SK-N-MC (cell line): ENCODE results near the gene TAF11L5.
"Not testable (repeated sequence)": the region's sequence is repeated elsewhere in the genome, so short reads cannot be mapped to it uniquely, and the experiment has no call there.

Source experiments
- DNase-seq: peaks from one replicate; pipeline ENCODE4 v3.0.0-alpha.2; 2011; ENCODE audit warnings: low read depth, low spot score
- H3K27ac ChIP-seq: fragments of 200-600 bp; sonication (generic); 2 replicates; pipeline ENCODE4 v1.5.1; 2016; ENCODE audit warnings: mixed run types
- H3K36me3 ChIP-seq: fragments of 200-600 bp; sonication (generic); 2 replicates; pipeline ENCODE4 v1.6.1; 2017; ENCODE audit warnings: antibody characterized with exemption, low read length, mixed read lengths; ENCODE audit not compliant: insufficient read depth
- H3K4me3 ChIP-seq: fragments of 200-600 bp; sonication (generic); 2 replicates; pipeline ENCODE4 v1.5.1; 2016
- H3K9ac ChIP-seq: fragments of 200-600 bp; sonication (generic); 2 replicates; pipeline ENCODE4 v1.8.0; 2017; ENCODE audit warnings: mixed run types, mixed read lengths; ENCODE audit not compliant: insufficient read length
- H3K9me3 ChIP-seq: fragments of 200-600 bp; sonication (generic); 2 replicates; pipeline ENCODE4 v1.6.1; 2017; ENCODE audit warnings: low read depth, mild to moderate bottlenecking, antibody characterized with exemption, low read length, moderate library complexity, mixed read lengths
- EZH2 ChIP-seq: fragments of 200-600 bp; sonication (generic); IDR thresholded peaks from one replicate; pipeline ENCODE4 v1.6.1; 2017; ENCODE audit warnings: antibody characterized with exemption
- FOXP2 ChIP-seq: optimal IDR thresholded peaks from 2 replicates; pipeline ENCODE3; 2011; ENCODE audit warnings: mild to moderate bottlenecking, moderate library complexity; ENCODE audit not compliant: insufficient read depth; ENCODE audit errors: extremely low read length, control extremely low read depth
- POLR2AphosphoS5 ChIP-seq: IDR thresholded peaks from 2 replicates; pipeline ENCODE4 v1.6.1; 2012; ENCODE audit warnings: mild to moderate bottlenecking, low read depth, low read length, borderline replicate concordance

TAF11L5 gene

DNA sequence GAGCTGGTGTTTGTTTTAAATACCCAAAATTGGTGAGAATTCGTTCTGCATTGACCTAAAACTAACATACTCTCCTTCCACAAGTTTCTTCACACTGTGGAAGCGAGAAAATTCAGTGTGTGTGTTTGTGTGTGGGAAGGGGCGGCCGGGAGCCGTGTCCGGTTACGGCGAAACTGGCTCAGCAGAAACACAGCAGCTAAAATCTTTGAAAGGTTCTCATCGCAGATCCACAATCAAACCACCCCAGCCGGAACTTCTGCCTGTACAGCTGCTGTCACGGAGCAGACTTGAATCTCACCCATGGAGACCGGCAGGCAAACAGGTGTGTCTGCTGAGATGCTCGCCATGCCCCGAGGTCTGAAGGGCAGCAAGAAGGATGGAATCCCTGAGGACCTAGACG, at the start of gene TAF11L5:
TAF11L5 (plus strand) TSS at position 301 of the 400 bp plus-strand sequence.
- not testable (repeated sequence) for H3K9ac ChIP-seq, H3K4me3 ChIP-seq, H3K36me3 ChIP-seq, H3K27ac ChIP-seq, H3K9me3 ChIP-seq, DNase-seq

DNA sequence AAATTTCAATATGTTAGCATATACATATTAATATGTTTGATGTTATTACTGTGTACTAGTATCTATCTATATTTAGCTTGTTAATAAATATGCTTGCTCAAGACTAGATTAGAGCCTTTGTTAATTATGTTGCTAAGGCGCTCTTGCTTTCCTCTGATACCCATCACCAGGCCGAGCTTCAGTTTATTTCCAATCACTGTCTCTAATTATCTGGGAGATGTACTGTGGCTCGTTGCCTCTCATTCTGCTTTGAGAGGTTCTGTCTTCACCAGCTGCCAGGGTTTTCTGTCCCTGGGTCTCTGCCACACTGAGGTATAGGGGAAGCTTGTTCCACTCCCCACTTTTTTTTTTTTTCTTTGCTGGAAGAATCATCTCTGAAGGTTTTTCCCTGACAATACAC, 48.0 kb upstream of the TAF11L5 start:
- H3K36me3 ChIP-seq, result no peaks in the 10 kb centered on the region
- no peak for DNase-seq
- no peaks in the 10 kb centered on the region for H3K9me3 ChIP-seq
- TF ChIP-seq EZH2 (no peak), POLR2AphosphoS5 (no peak), FOXP2 (no peak)
- no peak overlapping the region for H3K9ac ChIP-seq
- no peak overlapping the region for H3K4me3 ChIP-seq
- no peak overlapping the region for H3K27ac ChIP-seq

DNA sequence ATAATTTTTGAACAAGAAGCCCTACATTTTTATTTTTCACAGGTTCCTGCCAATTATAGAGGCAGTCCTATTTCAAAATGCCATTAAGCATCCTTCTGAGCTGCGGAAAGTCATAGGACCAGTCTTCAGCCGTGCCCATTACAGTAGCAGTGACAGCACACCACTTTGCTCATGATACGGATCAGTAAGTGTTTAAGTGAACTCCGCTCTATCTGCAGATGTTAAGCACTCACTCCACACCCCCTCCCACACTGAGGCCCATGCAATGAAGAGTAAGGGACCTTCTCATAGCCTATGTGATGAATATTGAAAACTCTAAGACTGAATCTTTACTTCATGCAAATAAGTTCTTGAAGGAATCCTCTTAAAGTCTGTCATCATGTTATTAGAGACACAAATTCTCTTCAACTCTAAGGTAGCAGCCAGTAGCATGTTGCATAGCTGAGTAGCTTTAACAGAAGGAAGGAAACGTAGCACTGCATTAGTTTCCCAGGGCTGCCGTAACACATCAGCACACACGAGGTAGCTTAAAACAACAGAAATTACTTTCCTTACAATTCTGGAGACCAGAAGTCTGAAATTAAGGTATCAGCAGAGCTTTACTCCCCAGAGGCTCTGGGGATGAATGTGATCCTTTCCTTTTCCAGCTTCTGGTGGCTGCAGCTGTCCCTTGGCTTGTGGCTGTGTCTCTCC, 47.3 kb upstream of the TAF11L5 start:
- DNase-seq, result no peak
- TF ChIP-seq FOXP2 (no peak), EZH2 (no peak), POLR2AphosphoS5 (no peak)
- Histone ChIP-seq H3K9ac (no peak overlapping the region), H3K9me3 (no peaks in the 10 kb centered on the region), H3K4me3 (no peak overlapping the region), H3K36me3 (no peaks in the 10 kb centered on the region), H3K27ac (no peak overlapping the region)

DNA sequence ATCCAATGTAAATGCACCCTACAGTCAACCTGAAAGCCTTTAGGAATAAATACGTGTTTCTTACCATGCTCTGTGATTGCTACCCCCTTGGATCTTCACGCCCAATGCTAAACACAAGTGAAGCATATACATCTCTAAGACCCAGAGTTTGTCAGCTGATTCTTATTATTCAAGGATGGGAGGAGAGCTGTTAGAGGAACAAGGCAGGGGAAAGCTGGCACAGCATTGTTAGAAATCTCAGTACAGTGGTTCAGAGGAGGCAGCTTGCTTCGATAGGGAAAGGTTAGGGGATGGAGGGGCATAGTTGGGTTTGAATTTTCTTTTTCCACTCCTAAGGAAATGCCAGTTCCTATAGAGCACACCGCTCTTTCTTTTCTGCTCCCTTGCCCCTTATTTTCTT, 43.7 kb upstream of the TAF11L5 start:
- Histone ChIP-seq H3K36me3 (no peaks in the 10 kb centered on the region), H3K27ac (no peak overlapping the region), H3K4me3 (no peak overlapping the region), H3K9ac (no peak overlapping the region), H3K9me3 (no peaks in the 10 kb centered on the region)
- TF ChIP-seq FOXP2 (no peak), POLR2AphosphoS5 (no peak), EZH2 (no peak)
- no peak for DNase-seq

DNA sequence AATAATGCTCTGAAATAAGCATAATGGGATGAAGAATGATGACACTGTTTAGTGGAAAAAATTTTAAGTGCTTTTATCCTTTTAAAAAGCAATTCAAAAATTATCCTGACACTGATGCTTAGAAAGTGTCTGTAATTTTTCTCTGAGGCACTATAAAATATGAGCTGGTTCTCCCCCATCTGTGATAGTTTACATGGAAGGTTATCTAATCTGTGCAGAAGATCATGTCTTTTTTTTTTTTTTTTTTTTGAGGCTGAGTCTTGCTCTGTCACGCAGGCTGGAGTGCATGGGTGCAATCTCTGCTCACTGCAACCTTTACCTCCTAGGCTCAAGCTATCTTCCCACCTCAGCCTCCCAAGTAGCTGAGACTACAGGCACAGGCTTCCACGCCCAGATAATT, 42.2 kb upstream of the TAF11L5 start:
- no peak for TF ChIP-seq FOXP2
- TF ChIP-seq EZH2, result no peak
- TF ChIP-seq POLR2AphosphoS5, result no peak
- H3K27ac ChIP-seq, result no peak overlapping the region
- DNase-seq, result no peak
- H3K9ac ChIP-seq, result no peak overlapping the region
- H3K4me3 ChIP-seq, result no peak overlapping the region
- H3K36me3 ChIP-seq, result no peaks in the 10 kb centered on the region
- no peaks in the 10 kb centered on the region for H3K9me3 ChIP-seq

DNA sequence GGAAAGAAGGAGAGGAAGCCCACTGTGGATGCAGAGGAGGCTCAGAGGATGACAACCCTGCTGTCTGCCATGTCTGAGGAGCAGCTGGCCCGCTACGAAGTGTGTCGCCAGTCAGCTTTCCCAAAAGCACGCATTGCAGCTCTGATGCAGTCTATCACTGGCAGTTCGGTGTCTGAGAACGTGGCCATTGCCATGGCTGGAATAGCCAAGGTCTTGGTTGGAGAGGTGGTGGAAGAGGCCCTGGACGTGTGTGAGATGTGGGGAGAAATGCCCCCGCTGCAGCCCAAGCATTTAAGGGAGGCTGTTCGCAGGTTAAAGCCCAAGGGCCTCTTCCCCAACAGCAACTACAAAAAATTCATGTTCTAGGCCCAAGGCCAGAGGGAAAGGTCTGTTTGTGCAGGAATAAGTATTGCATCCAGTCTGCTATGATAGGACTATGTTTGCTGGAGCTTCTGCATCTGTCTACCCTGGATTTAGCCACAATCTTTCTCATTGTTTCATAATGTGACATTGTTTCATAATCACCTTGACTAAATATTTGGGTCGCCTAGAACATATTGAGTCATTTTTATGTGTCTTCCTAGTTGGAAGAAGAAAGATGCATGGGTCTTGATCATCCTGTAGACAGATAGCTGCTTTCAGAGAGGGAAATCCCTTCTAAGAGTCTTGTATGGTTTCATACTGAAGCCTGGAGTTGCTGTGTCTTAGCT, 38.4 kb upstream of the TAF11L5 start:
- H3K9ac ChIP-seq, H3K27ac ChIP-seq, DNase-seq, H3K4me3 ChIP-seq, H3K36me3 ChIP-seq, H3K9me3 ChIP-seq: not testable (repeated sequence)

DNA sequence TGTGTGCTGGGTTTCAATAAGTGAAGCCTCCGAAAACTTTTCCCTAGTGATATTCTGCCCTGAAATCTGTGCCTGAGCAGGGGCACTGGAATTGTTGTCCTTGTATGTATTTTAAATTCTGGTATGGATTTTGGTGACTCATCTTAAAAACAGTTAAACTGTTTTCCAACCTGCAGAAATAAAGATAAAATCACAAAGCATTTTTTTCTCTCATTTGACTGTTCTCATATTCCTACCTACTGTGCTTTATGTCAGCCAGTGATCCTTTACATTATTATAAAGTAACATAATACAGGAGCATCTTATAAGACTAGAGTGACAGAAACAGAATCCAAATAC, 37.9 kb upstream of the TAF11L5 start:
- Histone ChIP-seq H3K9ac (no peak overlapping the region), H3K9me3 (no peaks in the 10 kb centered on the region), H3K36me3 (no peaks in the 10 kb centered on the region), H3K27ac (no peak overlapping the region), H3K4me3 (no peak overlapping the region)
- DNase-seq, result no peak
- no peak for TF ChIP-seq POLR2AphosphoS5
- no peak for TF ChIP-seq EZH2
- TF ChIP-seq FOXP2, result no peak

DNA sequence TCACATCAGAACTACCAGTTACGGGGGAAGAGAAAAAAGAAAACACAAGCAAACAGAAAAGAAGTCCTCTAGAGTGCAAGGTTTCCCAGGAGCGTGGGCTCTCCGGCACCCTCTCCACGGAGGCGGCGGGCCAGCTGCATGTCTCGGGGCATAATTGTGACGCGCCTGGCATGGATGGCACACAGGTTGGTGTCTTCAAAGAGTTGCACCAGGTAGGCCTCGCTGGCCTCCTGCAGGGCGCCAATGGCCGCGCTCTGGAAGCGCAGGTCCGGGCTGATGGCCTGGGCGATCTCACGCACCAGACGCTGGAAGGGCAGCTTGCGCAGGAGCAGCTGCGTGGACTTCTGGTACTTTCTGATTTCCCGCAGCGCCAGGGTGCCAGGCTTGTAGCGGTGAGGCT, 33.8 kb upstream of the TAF11L5 start:
- not testable (repeated sequence) for H3K9ac ChIP-seq, H3K9me3 ChIP-seq, DNase-seq, H3K27ac ChIP-seq, H3K36me3 ChIP-seq, H3K4me3 ChIP-seq

DNA sequence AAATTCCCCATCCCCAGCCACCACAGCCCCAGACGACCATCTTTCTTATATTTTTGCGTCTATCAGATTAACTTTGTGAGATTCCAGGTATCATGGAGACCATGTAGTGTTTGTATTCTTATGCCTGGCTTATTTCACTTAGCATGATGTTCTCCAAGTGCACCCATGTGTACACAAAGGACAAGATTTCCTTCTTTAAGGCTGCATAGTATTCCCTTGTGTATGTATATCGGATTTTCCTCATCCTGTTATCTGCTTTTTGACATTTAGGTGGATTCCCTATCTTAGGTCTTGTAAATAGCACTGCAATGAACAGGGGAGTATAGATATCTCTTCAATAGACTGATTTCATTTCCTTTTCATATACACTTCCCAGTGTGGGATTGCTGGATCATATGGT, 32.3 kb upstream of the TAF11L5 start:
- Histone ChIP-seq H3K9me3 (no peaks in the 10 kb centered on the region), H3K4me3 (no peak overlapping the region), H3K27ac (no peak overlapping the region), H3K9ac (no peak overlapping the region), H3K36me3 (no peaks in the 10 kb centered on the region)
- TF ChIP-seq FOXP2 (no peak), POLR2AphosphoS5 (no peak), EZH2 (no peak)
- no peak for DNase-seq
